Umbilical cord (tissue), 2 donors: ENCODE measurements around the gene MBNL2. TPM values are rescaled to one million over a fixed set of nuclear protein-coding genes. Genes with fewer than 3 reads are reported as not detected.
A peak's percentile ranks its signal among the peaks of the same experiment; 100 is the strongest.
"Not testable (repeated sequence)": the region's sequence is repeated elsewhere in the genome, so short reads cannot be mapped to it uniquely, and the experiment has no call there.

Source experiments
- DNase-seq: peaks from one replicate; pipeline ENCODE4 v3.0.0-alpha.2; 2015; ENCODE audit warnings: low spot score
- total RNA-seq: library from RNA; depleted of rRNA; stranded (reverse); fragments of >200 nt; gene quantifications from one replicate; pipeline ENCODE4 v1.2.3, GENCODE V29; 2014; ENCODE audit warnings: low replicate concordance; ENCODE audit not compliant: insufficient read depth

The MBNL2 gene
- total RNA-seq, 1 donor from 2014 or later = 119 TPM

- no peak for DNase-seq
These were observed 124.6 kb downstream of the MBNL2 start for GRCh38 chr13:97346561-97347254.

- no peak for DNase-seq
These were observed 125.3 kb downstream of the MBNL2 start for GRCh38 chr13:97347255-97347932.

GRCh38 chr13:97348569-97349100 lies 126.5 kb downstream of the MBNL2 start:
- no peak for DNase-seq

- not testable (repeated sequence) for DNase-seq
These were observed 129.9 kb downstream of the MBNL2 start for GRCh38 chr13:97352012-97352411.

GRCh38 chr13:97352815-97353214 lies 130.7 kb downstream of the MBNL2 start:
- DNase-seq = no peak

GRCh38 chr13:97353927-97354675 lies 132.0 kb downstream of the MBNL2 start:
- no peak for DNase-seq

- no peak for DNase-seq
These were observed 132.7 kb downstream of the MBNL2 start for GRCh38 chr13:97354808-97355207.

GRCh38 chr13:97356592-97356991 lies 134.5 kb downstream of the MBNL2 start:
- no peak for DNase-seq

GRCh38 chr13:97359181-97360057 lies 137.3 kb downstream of the MBNL2 start:
- DNase-seq = peak; percentile 78

GRCh38 chr13:97360610-97361009 lies 138.5 kb downstream of the MBNL2 start:
- DNase-seq = no peak

GRCh38 chr13:97364031-97364430 lies 141.9 kb downstream of the MBNL2 start:
- no peak for DNase-seq

GRCh38 chr13:97364827-97365226 lies 142.7 kb downstream of the MBNL2 start:
- no peak for DNase-seq

- no peak for DNase-seq
These were observed 144.1 kb downstream of the MBNL2 start for GRCh38 chr13:97366172-97366688.

- DNase-seq = peak; percentile 58
These were observed 145.1 kb downstream of the MBNL2 start for GRCh38 chr13:97367016-97367822.

GRCh38 chr13:97369261-97369893 lies 147.2 kb downstream of the MBNL2 start:
- no peak for DNase-seq

GRCh38 chr13:97371486-97372109 lies 149.5 kb downstream of the MBNL2 start:
- no peak for DNase-seq

- DNase-seq = peak; percentile 62
These were observed 150.8 kb downstream of the MBNL2 start for GRCh38 chr13:97372936-97373335.

- no peak for DNase-seq
These were observed 151.7 kb downstream of the MBNL2 start for GRCh38 chr13:97373787-97374186.

GRCh38 chr13:97376981-97377380 lies 154.8 kb downstream of the MBNL2 start:
- DNase-seq = no peak
